HG02763 (cell line): ENCODE results near the gene FBXO48.

Experiments
- ATAC-seq: cut with Tn5 transposase; IDR thresholded peaks from one replicate; pipeline ENCODE4 v1.9.1; 2021; ENCODE audit warnings: mild to moderate bottlenecking, moderate library complexity; ENCODE audit not compliant: unreplicated experiment

Gene FBXO48

GRCh38 chr2:68438455-68439303 lies 28.4 kb downstream of the FBXO48 start:
- ATAC-seq, result no peak

GRCh38 chr2:68436270-68436669 lies 30.8 kb downstream of the FBXO48 start:
- no peak for ATAC-seq

GRCh38 chr2:68435615-68436014 lies 31.5 kb downstream of the FBXO48 start:
- ATAC-seq, result no peak

GRCh38 chr2:68434981-68435380 lies 32.1 kb downstream of the FBXO48 start:
- ATAC-seq, result no peak

- ATAC-seq, result no peak
Measured at GRCh38 chr2:68432696-68433658, 34.1 kb downstream of the FBXO48 start.

- ATAC-seq, result no peak
Measured at GRCh38 chr2:68431316-68431972, 35.6 kb downstream of the FBXO48 start.

GRCh38 chr2:68429311-68429826 lies 37.7 kb downstream of the FBXO48 start:
- ATAC-seq, result no peak

GRCh38 chr2:68428746-68429145 lies 38.3 kb downstream of the FBXO48 start:
- no peak for ATAC-seq

GRCh38 chr2:68428126-68428525 lies 39.0 kb downstream of the FBXO48 start:
- no peak for ATAC-seq

GRCh38 chr2:68426848-68427579 lies 40.1 kb downstream of the FBXO48 start:
- peak; percentile 29 for ATAC-seq

GRCh38 chr2:68426446-68426845 lies 40.6 kb downstream of the FBXO48 start:
- ATAC-seq, result no peak

- ATAC-seq, result no peak
Measured at GRCh38 chr2:68425503-68425902, 41.6 kb downstream of the FBXO48 start.

GRCh38 chr2:68423966-68424650 lies 43.0 kb downstream of the FBXO48 start:
- ATAC-seq, result peak; percentile 73

- no peak for ATAC-seq
Measured at GRCh38 chr2:68420254-68420910, 46.7 kb downstream of the FBXO48 start.

GRCh38 chr2:68418855-68419254 lies 48.2 kb downstream of the FBXO48 start:
- ATAC-seq, result no peak

- ATAC-seq, result no peak
Measured at GRCh38 chr2:68418419-68418818, 48.7 kb downstream of the FBXO48 start.

- no peak for ATAC-seq
Measured at GRCh38 chr2:68417926-68418325, 49.2 kb downstream of the FBXO48 start.

GRCh38 chr2:68416081-68416675 lies 50.9 kb downstream of the FBXO48 start:
- ATAC-seq, result no peak

- no peak for ATAC-seq
Measured at GRCh38 chr2:68415521-68415920, 51.6 kb downstream of the FBXO48 start.
